Parathyroid adenoma (tissue), 2 donors: ENCODE data around the gene NAA50.

Source experiments
- H2AFZ ChIP-seq: fragments of 300-600 bp; sonication (generic); one replicate; pipeline ENCODE4 v1.7.0; 2017; ENCODE audit warnings: antibody characterized with exemption, mild to moderate bottlenecking
- H3K27ac ChIP-seq: fragments of 300-600 bp; sonication (generic); one replicate; pipeline ENCODE4 v1.7.0; 2017
- H3K27me3 ChIP-seq: fragments of 300-600 bp; sonication (generic); one replicate; pipeline ENCODE4 v1.7.0; 2017; ENCODE audit warnings: low read length; ENCODE audit not compliant: control insufficient read depth, insufficient read depth
- H3K36me3 ChIP-seq: fragments of 300-600 bp; sonication (generic); one replicate; pipeline ENCODE4 v1.7.0; 2017; ENCODE audit warnings: low read length; ENCODE audit not compliant: control insufficient read depth, insufficient read depth
- H3K4me1 ChIP-seq: fragments of 300-600 bp; sonication (generic); one replicate; pipeline ENCODE4 v1.7.0; 2017; ENCODE audit warnings: control low read depth
- H3K4me2 ChIP-seq: fragments of 300-600 bp; sonication (generic); one replicate; pipeline ENCODE4 v1.7.0; 2017; ENCODE audit warnings: low read length
- H3K4me3 ChIP-seq: fragments of 300-600 bp; sonication (generic); one replicate; pipeline ENCODE4 v1.7.0; 2017; ENCODE audit warnings: low read depth, low read length
- H3K79me2 ChIP-seq: fragments of 300-600 bp; sonication (generic); one replicate; pipeline ENCODE4 v1.7.0; 2017; ENCODE audit warnings: control low read depth
- H3K9ac ChIP-seq: fragments of 300-600 bp; sonication (generic); one replicate; pipeline ENCODE4 v1.7.0; 2017; ENCODE audit warnings: mild to moderate bottlenecking
- H3K9me3 ChIP-seq: fragments of 300-600 bp; sonication (generic); one replicate; pipeline ENCODE4 v1.7.0; 2017; ENCODE audit warnings: low read length; ENCODE audit not compliant: control insufficient read depth
- CTCF ChIP-seq: fragments of 300-600 bp; sonication (generic); IDR thresholded peaks from one replicate; pipeline ENCODE4 v1.7.0; 2017; ENCODE audit warnings: antibody characterized with exemption, mild to moderate bottlenecking
- donor health status: primary hyperparathyroidism.

The NAA50 gene

DNA sequence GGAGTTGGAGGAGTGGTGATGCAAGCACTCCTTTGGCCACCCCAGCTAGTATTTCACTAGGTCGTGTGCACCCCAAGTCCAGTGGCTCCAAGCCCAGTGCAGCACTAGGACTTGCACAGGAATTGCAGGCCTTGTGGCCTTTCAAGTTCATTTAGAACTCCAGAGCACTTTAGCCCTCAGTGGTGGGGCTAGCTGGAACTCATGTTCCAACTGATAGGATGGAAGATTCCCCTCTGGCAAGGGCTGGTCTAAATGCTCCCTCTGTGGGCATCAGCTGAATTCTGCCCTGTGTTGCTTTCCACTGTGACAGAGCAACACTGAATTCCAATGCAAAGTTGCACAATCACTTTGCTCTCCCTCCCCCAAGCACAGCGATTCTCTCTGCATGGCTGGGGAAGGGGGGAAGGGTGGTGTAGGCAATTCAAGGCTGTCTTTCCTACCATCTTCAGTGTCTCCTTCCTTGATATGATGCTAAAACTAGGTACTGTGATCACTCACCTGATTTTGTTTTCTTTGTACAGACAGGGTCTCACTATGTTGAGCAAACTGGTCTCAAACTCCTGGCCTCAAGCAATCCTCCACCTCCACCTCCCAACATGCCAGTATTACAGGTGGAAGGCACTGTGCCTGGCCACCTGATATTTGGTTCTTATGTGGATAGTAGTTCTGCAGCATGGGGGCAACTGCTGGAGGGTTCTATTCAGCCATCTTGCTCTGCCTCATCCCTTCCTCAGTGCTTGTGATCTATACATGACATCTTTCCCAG is 59.9 kb downstream of the NAA50 start:
- TF ChIP-seq CTCF: no peak
- H3K9me3 ChIP-seq: no peaks in the 10 kb centered on the region
- no peak overlapping the region for H3K9ac ChIP-seq
- no peak overlapping the region for H3K4me2 ChIP-seq
- H3K36me3 ChIP-seq: no peaks in the 10 kb centered on the region
- no peak overlapping the region for H3K4me3 ChIP-seq
- no peak overlapping the region for H3K27ac ChIP-seq
- H3K79me2 ChIP-seq: peaks cover 39% of the 10 kb centered on the region
- no peak overlapping the region for H2AFZ ChIP-seq
- H3K4me1 ChIP-seq: peaks cover 10% of the 10 kb centered on the region
- H3K27me3 ChIP-seq: no peaks in the 10 kb centered on the region

GRCh38 chr3:113685124-113685523 is 60.9 kb downstream of the NAA50 start:
- Histone ChIP-seq H3K9me3 (no peaks in the 10 kb centered on the region), H3K79me2 (peaks cover 30% of the 10 kb centered on the region), H3K4me3 (no peak overlapping the region), H3K9ac (no peak overlapping the region), H3K4me1 (peaks cover 7% of the 10 kb centered on the region), H2AFZ (no peak overlapping the region), H3K4me2 (no peak overlapping the region), H3K36me3 (no peaks in the 10 kb centered on the region), H3K27ac (no peak overlapping the region), H3K27me3 (no peaks in the 10 kb centered on the region)
- no peak for TF ChIP-seq CTCF

DNA sequence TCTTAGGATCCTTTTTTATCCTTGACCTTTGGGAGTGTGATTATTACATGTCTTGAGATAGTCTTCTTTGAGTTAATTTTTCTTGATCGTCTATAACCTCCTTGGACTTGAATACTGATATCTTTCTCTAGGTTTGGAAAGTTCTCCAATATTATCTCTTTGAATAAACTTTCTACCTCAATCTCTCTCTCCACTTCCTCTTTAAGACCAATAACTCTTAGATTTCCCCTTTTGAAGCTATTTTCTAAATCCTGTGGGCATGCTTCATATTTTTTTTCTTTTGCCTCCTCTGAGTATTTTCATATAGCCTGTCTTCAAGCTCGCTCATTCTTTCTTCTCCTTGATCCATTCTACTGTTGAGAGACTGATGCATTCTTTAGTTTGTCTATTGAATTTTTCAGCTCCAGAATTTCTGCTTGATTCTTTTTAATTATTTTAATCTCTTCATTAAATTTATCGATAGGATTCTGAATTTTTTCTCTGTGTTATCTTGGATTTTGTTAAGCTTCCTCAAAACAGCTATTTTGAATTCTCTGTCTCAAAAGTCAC is 61.7 kb downstream of the NAA50 start:
- peaks cover 7% of the 10 kb centered on the region for H3K4me1 ChIP-seq
- H3K9ac ChIP-seq: no peak overlapping the region
- no peaks in the 10 kb centered on the region for H3K9me3 ChIP-seq
- no peak for TF ChIP-seq CTCF
- no peak overlapping the region for H2AFZ ChIP-seq
- no peak overlapping the region for H3K4me3 ChIP-seq
- H3K79me2 ChIP-seq: peaks cover 30% of the 10 kb centered on the region
- no peak overlapping the region for H3K27ac ChIP-seq
- no peak overlapping the region for H3K4me2 ChIP-seq
- H3K27me3 ChIP-seq: no peaks in the 10 kb centered on the region
- H3K36me3 ChIP-seq: no peaks in the 10 kb centered on the region

GRCh38 chr3:113678773-113679172 is 67.3 kb downstream of the NAA50 start:
- Histone ChIP-seq H3K4me1 (no peaks in the 10 kb centered on the region), H3K79me2 (peaks cover 10% of the 10 kb centered on the region), H3K27ac (no peak overlapping the region), H3K4me3 (no peak overlapping the region), H3K36me3 (no peaks in the 10 kb centered on the region), H2AFZ (no peak overlapping the region), H3K9me3 (no peaks in the 10 kb centered on the region), H3K27me3 (no peaks in the 10 kb centered on the region), H3K9ac (no peak overlapping the region), H3K4me2 (no peak overlapping the region)
- TF ChIP-seq CTCF: no peak

DNA sequence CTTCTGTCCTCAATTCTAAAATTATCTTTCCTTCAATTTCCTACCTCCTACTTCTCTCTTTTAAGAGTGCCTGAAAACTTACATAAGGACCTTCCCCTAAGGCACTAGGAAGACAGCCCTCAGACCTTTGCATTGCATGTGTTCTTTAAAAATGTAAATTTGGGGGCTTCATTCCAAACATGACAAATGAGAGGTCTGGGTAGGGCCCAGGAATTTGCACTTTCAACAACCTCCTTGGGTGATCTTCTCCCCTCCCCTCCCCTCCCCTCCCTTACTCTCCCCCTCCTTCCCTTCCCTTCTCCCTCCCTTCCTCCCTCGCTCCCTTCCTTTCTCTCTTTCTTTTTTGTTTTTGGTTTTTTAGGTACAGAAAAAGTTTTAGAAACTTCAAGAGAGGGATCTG is 68.3 kb downstream of the NAA50 start:
- no peak overlapping the region for H3K9ac ChIP-seq
- H3K79me2 ChIP-seq: peaks cover 10% of the 10 kb centered on the region
- TF ChIP-seq CTCF: no peak
- H2AFZ ChIP-seq: no peak overlapping the region
- no peaks in the 10 kb centered on the region for H3K27me3 ChIP-seq
- no peaks in the 10 kb centered on the region for H3K4me1 ChIP-seq
- H3K27ac ChIP-seq: no peak overlapping the region
- H3K4me3 ChIP-seq: no peak overlapping the region
- H3K4me2 ChIP-seq: no peak overlapping the region
- no peaks in the 10 kb centered on the region for H3K36me3 ChIP-seq
- H3K9me3 ChIP-seq: no peaks in the 10 kb centered on the region
